HUES48 (cell line): Measurements from ENCODE around the gene CD274.

Experiments
- H3K27ac ChIP-seq: one replicate; pipeline ENCODE4 v1.7.0; 2013; ENCODE audit warnings: low read depth, low read length, inconsistent platforms
- H3K27me3 ChIP-seq: 2 replicates; pipeline ENCODE4 v1.6.1; 2013; ENCODE audit warnings: mild to moderate bottlenecking, low read length; ENCODE audit not compliant: control insufficient read depth, insufficient read depth
- H3K36me3 ChIP-seq: 2 replicates; pipeline ENCODE4 v1.6.1; 2013; ENCODE audit warnings: low read length; ENCODE audit not compliant: control insufficient read depth, insufficient read depth
- H3K4me1 ChIP-seq: 2 replicates; pipeline ENCODE4 v1.6.1; 2013; ENCODE audit warnings: mild to moderate bottlenecking, low read length; ENCODE audit not compliant: control insufficient read depth, insufficient read depth
- H3K4me3 ChIP-seq: 2 replicates; pipeline ENCODE4 v1.5.1; 2013; ENCODE audit warnings: mild to moderate bottlenecking, low read depth, low read length
- H3K9ac ChIP-seq: 2 replicates; pipeline ENCODE4 v1.6.1; 2013; ENCODE audit warnings: mild to moderate bottlenecking, low read depth, low read length, moderate library complexity
- H3K9me3 ChIP-seq: 2 replicates; pipeline ENCODE4 v1.6.1; 2013; ENCODE audit warnings: low read length; ENCODE audit not compliant: control insufficient read depth, insufficient read depth

CD274 gene

DNA sequence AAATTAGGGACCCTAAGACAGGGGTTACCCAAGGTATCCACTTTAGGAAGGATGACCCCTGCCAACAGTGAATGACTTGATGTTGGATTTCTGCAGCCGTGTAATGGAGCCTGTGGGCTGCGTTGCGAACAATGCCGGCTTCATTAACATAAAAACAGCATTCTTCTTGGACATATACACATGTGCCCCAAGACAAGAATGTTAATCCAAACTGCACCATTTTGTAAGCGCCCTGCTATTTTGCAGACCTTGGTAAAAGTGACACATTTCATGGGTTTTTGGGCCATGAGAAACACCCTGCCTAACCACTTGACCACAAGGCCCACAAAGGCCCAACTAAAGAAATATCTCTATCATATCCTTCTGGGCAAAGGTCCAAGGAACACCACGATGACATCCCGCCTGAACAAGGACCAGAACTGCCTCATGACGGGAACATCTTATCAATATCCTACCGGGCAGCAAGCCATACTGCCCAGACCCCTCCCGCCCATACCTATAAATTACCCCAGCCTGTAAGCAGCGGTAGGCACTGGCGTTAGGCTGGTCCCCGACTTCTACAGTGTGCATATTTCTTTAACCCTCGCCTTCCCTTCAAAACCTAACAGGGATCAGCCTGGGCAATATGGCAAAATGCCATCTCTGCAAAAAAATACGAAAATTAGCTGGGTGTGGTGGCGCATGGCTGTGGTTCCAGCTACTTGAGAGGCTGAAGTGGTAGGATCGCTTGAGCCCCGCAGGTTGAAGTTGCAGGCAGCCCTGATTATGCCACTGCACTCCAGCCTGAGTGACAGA, 50.3 kb downstream of the CD274 start:
- H3K9ac ChIP-seq: no peak overlapping the region
- no peaks in the 10 kb centered on the region for H3K36me3 ChIP-seq
- no peaks in the 10 kb centered on the region for H3K9me3 ChIP-seq
- no peaks in the 10 kb centered on the region for H3K4me1 ChIP-seq
- no peak overlapping the region for H3K27ac ChIP-seq
- H3K4me3 ChIP-seq: no peak overlapping the region
- no peaks in the 10 kb centered on the region for H3K27me3 ChIP-seq

- Histone ChIP-seq H3K9me3 (no peaks in the 10 kb centered on the region), H3K36me3 (no peaks in the 10 kb centered on the region), H3K4me3 (no peak overlapping the region), H3K27ac (no peak overlapping the region), H3K4me1 (no peaks in the 10 kb centered on the region), H3K27me3 (no peaks in the 10 kb centered on the region), H3K9ac (no peak overlapping the region)
Measured at GRCh38 chr9:5502553-5502952, 52.2 kb downstream of the CD274 start.

DNA sequence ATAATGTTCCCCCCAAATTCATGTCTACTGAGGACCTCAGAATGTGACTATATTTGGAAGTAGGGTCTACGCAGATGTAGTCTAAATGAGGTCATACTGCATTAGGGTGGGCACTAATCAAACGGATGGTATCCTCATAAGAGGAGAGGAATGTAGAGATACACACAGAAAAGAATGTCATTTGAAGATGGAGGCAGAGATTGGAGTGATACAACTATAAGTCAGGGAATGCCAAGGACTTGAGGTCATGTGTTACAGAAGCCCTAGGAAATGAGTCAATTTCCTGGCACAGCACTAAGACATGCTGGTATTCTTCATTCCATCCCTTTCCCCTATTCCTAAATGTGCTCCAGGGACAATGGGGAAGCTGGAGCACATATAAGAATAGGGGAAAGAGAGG, 59.2 kb downstream of the CD274 start:
- Histone ChIP-seq H3K27ac (no peak overlapping the region), H3K4me3 (no peak overlapping the region), H3K36me3 (no peaks in the 10 kb centered on the region), H3K9me3 (no peaks in the 10 kb centered on the region), H3K27me3 (no peaks in the 10 kb centered on the region), H3K9ac (no peak overlapping the region), H3K4me1 (no peaks in the 10 kb centered on the region)

GRCh38 chr9:5510360-5510931, 60.1 kb downstream of the CD274 start, which contains the start of gene PDCD1LG2:
PDCD1LG2 (plus strand) TSS chr9:5510531; CDS start chr9:5522547, 12,016 bp downstream.
- no peaks in the 10 kb centered on the region for H3K4me1 ChIP-seq
- H3K27me3 ChIP-seq: no peaks in the 10 kb centered on the region
- H3K27ac ChIP-seq: no peak within 1 kb of the TSS
- H3K4me3 ChIP-seq: no peak within 1 kb of the TSS
- no peaks in the 10 kb centered on the region for H3K9me3 ChIP-seq
- H3K9ac ChIP-seq: no peak within 1 kb of the TSS
- no peaks in the 10 kb centered on the region for H3K36me3 ChIP-seq

DNA sequence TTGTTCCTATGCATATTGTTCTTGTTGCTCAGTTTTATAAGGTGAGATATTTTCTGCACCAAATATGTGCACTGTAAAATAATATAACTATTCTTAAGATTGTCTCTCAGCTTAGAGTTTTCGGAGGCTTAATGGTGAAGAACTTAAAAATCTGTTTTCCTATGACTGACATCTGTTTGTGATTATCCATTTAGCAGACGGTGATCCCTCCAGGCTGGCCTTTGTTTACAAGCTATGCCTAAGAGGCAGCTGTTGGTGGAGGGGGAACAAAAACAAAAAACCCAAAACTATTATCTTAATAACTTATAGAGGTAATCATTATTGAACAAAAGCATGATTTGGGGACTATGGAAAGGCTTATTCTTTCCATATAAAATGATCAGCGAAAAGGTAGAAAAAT, 60.6 kb downstream of the CD274 start:
- Histone ChIP-seq H3K36me3 (no peaks in the 10 kb centered on the region), H3K27me3 (no peaks in the 10 kb centered on the region), H3K4me3 (no peak overlapping the region), H3K27ac (no peak overlapping the region), H3K9ac (no peak overlapping the region), H3K4me1 (no peaks in the 10 kb centered on the region), H3K9me3 (no peaks in the 10 kb centered on the region)

GRCh38 chr9:5511476-5511875, 61.1 kb downstream of the CD274 start:
- Histone ChIP-seq H3K4me3 (no peak overlapping the region), H3K36me3 (no peaks in the 10 kb centered on the region), H3K9ac (no peak overlapping the region), H3K4me1 (no peaks in the 10 kb centered on the region), H3K27ac (no peak overlapping the region), H3K9me3 (no peaks in the 10 kb centered on the region), H3K27me3 (no peaks in the 10 kb centered on the region)

DNA sequence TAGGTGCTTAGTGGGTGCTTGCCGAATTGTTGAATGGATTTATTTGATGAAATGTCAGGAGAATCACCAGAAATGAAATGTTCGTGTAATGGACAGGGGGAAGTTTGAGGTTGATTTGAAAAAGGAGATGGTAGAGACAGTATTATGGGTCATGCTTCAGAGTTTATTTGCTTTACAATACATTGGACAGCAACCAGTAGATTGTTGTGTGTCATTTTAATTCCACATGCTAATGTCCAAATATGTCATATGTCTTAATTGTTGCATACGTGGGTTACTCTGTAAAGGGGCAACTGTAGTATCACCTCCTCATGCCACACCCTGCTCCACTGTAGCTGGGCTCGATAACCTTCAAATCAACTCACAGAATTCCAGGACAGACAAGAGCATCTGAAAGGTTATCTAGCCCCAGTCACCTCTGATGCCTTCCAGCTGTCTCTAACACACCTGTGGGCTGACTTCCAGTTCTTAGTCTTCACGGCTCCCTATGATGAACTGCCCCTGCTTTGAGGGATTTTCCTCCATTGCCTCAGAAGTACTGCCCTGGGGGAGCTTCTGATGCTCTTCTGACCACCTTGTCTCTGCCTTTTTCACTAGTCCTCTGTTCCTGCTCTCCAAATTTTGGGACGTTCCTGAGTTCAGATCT, 61.7 kb downstream of the CD274 start:
- no peak overlapping the region for H3K4me3 ChIP-seq
- H3K4me1 ChIP-seq: no peaks in the 10 kb centered on the region
- H3K9ac ChIP-seq: no peak overlapping the region
- H3K36me3 ChIP-seq: no peaks in the 10 kb centered on the region
- H3K27ac ChIP-seq: no peak overlapping the region
- H3K27me3 ChIP-seq: no peaks in the 10 kb centered on the region
- no peaks in the 10 kb centered on the region for H3K9me3 ChIP-seq

- Histone ChIP-seq H3K4me3 (no peak overlapping the region), H3K36me3 (no peaks in the 10 kb centered on the region), H3K27ac (no peak overlapping the region), H3K9me3 (no peaks in the 10 kb centered on the region), H3K4me1 (peaks cover under 1% of the 10 kb centered on the region; the same call in 1 of the 2 replicates), H3K9ac (no peak overlapping the region), H3K27me3 (no peaks in the 10 kb centered on the region)
Measured at GRCh38 chr9:5512658-5513452, 62.5 kb downstream of the CD274 start.

GRCh38 chr9:5513966-5514616, 63.7 kb downstream of the CD274 start:
- Histone ChIP-seq H3K4me1 (peaks cover 13% of the 10 kb centered on the region), H3K4me3 (no peak overlapping the region), H3K36me3 (no peaks in the 10 kb centered on the region), H3K27me3 (no peaks in the 10 kb centered on the region), H3K9me3 (no peaks in the 10 kb centered on the region), H3K27ac (no peak overlapping the region), H3K9ac (no peak overlapping the region)

DNA sequence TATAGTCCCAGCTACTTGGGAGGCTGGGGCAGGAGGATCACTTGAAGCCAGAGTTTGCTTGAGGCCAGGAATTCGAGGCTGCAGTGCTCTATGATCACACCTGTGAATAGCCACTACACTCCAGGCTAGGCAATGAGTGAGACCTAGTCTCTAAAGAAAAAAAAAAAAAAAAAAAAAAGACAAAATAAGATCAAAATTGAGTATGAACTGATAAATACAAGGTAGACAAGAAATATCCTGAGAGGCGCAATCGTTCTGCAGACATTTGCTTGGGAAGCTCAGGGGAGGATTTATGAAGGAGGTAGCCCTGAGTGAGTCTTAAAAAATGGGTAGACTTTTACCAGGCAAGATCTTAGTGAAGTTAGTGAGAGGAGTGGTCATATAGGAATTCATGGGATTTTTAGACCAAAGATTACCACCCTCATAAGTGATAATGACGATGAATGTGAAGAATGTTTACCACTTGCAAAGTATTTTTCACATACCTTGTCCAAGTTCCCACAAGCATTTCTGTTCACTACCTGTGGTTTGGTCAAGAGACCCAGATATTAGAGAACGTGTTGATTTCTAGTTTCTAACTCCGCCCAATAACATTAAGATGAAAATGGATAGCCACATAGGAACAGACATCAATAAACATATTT, 64.4 kb downstream of the CD274 start:
- H3K27ac ChIP-seq: no peak overlapping the region
- no peaks in the 10 kb centered on the region for H3K36me3 ChIP-seq
- no peaks in the 10 kb centered on the region for H3K9me3 ChIP-seq
- H3K4me1 ChIP-seq: peaks cover 19% of the 10 kb centered on the region
- no peaks in the 10 kb centered on the region for H3K27me3 ChIP-seq
- H3K4me3 ChIP-seq: no peak overlapping the region
- H3K9ac ChIP-seq: no peak overlapping the region
